GM19463 (cell line): ENCODE data around the gene APBB1IP.
"Not testable (repeated sequence)": the region's sequence is repeated elsewhere in the genome, so short reads cannot be mapped to it uniquely, and the experiment has no call there.

Experiments
- ATAC-seq: cut with Tn5 transposase; IDR thresholded peaks from one replicate; pipeline ENCODE4 v1.9.1; 2021; ENCODE audit warnings: mild to moderate bottlenecking, moderate library complexity; ENCODE audit not compliant: unreplicated experiment

The APBB1IP gene

DNA sequence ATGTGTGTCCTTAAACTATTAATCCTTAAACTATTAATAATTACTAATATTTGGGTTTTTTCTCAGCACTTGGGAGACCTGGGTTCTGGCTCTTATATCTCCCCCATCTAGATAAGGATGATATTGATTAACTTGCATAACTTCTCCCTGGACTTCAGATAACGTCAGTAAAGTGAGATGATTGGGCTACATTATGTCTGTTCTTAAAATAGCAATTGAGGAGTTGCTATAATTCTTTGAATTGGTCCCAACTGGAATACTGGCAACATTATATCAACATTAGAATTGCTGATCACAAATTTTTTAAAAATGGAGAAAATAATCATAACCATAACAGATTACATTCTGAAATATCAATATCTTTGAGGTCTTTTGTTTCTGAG is 1.9 kb downstream of the APBB1IP start:
- no peak for ATAC-seq

DNA sequence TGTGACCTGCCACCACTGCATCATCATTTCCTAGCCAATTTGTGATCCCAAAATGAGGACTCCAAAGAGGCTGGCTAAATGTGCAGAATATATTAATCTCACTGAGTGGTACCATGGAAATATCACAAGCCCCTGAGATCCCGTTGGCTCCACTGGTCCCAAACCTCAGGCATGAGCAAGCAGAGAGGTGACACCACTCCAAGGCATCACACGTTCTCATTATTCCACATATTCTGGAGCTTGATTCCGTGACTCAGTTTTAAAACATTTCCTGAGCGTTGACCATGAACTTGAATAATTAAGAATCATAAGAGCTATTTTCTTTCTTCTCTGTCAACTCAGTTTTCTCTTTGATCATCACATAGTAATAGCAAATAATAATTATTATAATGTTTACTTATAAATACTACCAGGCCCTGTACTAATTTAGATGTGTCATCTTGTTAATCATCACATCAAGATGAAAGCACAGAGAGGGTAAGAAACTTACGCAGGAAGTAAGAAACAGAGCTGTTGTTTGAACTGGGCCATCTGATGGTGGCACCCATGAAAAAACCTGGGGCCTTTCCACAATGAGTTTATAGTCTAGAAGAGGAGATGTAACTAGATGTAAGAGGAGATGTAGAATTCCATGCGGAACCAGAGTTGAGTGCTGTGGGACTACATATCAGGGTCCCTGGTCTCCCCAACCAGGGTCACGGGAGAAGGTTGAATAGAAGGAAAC is 3.5 kb downstream of the APBB1IP start:
- no peak for ATAC-seq

DNA sequence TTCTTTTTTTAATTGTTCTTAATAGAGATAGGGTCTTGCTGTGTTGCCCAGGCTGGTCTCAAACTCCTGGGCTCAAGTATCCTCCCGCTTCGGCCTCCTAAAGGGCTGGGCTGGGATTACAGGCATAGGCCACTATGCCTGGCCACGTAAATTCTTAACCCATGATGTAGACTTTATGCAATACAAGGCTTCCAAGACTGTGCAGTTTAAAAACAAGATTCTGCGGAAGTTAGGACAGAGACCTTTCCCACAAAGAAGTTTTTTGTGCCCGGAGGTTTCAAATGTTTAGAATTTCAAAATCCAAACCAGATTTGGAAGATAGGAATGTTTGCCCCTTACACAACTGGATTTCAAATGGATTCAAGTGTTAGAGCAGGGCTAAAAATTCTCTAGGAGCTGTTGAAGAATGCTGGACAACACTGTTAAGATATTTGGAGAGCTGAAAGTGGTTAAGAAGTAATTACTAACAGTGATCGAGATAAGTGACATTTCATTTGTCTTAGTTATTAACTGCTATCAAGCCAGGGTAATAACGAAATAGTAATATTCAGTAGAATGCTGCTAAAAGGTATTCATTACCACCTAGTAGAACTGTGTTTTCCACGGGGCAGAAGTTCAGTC is 7.4 kb downstream of the APBB1IP start:
- ATAC-seq: no peak

DNA sequence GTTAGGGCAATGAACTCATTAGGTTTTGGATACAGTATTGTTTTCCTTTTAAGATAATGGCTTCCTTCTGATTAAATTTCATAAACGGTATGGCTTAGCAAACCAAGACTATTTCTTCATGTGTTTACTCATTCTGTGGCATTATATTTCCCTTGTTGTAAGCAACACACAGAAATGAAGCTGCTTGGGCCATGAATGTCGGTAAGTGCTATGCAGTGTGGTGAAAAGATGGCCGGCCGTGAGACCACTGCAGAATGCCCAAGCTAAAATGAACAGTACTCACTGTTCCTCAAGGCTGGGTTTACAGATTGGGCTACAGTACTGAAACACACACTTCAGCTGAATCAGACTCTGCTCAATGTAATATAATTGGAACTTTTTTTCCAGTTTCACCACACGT is 8.1 kb downstream of the APBB1IP start:
- ATAC-seq: no peak

DNA sequence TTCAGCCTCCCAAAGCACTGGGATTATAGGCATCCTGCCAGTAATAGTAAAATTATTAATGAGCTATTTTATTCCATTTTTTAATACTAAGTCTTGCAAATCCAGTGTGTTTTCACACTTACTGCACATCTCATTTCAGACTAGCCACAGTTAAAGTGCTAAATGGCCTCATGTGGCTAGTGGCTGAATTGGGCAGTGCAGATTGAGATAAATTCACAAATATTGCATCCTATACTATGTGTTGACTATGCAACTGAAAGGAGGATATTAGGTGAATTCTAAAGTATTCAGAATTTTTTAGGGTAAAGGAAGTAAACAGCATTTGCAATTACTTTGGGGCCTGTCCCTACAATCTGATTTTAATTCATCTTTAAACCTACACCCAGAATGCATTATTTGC is 10.2 kb downstream of the APBB1IP start:
- ATAC-seq: no peak

DNA sequence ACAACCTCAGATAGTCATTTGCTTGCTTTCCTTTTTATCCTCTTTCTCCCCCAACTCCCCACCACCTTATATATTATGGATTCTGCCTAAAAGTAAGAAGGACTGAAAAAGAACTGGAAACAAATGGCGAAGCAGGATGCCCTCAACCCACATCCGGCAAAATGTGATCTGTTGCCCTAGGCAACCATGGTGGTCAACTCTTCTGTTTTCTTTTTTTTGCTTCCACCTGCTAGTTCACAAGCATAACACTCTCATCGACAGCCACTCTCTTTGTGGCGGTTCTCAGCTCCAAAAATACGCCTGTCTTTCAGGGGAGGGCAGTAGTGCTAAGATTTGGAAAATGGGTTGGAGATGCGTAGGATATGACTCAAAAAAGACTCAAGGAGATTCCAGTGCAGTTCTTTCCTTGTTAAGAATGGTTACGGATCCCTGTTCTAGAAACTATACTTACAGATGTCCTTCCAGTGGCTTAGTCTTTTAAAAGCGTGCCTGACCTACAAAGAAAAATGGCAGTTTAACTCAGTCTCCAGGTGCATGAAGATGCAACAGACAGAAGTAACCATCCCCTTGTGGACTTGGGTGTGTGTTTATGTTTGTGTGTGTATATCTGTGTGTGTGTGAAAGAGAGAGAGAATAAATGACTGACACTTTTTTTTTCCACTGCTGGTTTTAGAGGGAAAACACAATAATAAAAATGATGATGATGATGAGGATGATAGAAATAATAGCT is 10.7 kb downstream of the APBB1IP start:
- ATAC-seq: peak; percentile 81

DNA sequence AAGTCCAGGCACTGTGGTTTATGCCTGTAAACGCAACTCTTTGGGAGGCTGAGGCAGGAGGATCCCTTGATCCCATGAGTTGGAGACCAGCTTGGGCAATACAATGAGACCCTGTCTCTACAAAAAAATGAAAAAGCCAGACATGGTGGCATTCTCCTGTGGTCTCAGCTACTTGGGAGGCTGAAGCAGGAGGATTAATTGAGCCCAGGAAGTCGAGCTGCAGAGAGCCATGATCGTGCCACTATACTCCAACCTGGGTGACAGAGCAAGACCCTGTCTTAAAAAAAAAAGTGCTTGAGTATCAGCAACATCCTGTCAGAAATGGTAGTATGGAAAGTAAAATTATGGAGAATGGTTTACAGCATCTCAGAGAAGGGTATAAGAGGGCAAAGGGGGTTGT is 11.6 kb downstream of the APBB1IP start:
- ATAC-seq: no peak

DNA sequence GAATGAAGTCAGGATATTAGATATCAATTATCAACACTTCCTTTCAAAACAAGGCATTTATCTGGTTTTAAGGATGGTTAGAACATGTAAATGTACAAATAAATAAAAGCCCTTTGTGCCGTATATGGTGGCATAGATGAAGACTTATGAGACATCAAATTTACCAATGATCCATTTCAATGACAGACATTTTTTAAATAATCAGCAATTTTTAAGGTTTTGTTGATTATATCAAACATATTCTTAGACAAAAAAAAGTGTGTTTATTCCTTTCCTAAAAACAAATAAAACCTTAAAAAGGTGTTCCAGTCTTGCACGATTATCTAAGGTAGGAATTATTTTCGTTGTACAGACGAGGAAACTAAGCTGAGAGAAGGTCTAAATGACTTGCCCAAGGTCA is 13.8 kb downstream of the APBB1IP start:
- ATAC-seq: no peak

DNA sequence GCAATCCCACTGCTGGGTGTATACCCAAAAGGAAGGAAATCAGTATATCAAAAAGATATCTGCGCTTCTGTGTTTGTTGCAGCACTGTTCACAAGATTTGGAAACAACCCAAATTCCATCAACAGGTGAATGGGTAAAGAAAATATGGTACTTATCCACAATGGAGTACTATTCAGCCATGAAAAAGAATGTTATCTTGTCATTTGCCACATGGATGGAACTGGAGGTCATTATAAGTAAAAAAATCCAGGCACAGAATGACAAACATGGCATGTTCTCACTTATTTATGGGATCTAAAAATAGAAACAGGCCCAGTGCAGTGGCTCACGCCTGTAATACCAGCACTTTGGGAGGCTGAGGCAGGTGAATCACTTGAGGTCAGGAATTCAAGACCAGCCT is 15.7 kb downstream of the APBB1IP start:
- ATAC-seq: no peak

DNA sequence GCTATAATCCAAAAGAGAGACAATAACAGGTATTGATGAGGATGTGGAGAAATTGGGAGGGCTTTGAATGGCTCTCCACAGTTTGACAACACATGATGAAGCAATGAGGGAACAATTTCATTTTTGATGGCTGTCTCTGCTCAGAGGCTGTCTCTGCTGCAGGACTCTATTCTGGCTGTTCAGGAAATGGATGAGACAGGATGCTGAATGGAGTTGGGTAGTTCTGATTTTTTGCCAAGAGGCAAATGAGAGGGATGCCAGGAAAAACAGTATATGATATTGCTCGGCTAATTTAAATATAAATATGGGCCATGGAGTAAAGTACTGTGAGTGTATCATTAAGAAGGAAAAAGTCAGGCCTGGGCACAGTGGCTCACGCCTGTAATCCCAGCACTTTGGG is 16.8 kb downstream of the APBB1IP start:
- no peak for ATAC-seq

DNA sequence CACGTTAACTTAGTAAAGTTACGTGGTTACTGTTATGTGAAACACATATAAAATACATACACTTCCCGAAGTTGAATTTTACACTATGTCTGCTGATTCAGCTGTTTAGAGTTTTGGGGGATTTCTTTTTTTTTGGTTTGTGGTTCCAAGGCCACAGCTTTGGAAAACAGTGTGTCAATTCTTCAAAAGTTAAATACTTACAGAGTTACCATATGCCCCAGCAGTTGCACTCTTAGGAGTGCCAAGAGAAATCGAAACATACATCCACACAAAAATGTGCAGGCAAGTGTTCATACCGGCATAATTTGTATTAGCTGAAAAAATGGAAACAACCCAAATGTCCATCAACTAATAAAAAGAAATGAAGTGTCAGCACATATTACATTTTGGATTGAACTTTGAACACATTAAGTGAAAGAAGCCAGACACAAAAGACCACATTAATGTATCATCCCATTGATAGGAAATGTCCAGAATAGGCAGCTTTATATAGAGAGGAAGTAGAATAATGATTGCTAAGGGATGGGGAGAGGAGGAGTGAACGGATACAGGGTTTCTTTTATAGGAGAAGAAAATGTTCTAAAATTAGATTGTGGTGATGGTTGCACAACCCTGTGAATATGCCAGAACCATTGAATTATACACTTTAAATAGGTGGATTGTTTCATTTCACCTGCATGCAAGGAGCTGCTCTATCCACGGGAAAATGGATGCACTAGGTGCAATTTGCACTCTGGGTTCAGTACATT is 17.6 kb downstream of the APBB1IP start:
- no peak for ATAC-seq

DNA sequence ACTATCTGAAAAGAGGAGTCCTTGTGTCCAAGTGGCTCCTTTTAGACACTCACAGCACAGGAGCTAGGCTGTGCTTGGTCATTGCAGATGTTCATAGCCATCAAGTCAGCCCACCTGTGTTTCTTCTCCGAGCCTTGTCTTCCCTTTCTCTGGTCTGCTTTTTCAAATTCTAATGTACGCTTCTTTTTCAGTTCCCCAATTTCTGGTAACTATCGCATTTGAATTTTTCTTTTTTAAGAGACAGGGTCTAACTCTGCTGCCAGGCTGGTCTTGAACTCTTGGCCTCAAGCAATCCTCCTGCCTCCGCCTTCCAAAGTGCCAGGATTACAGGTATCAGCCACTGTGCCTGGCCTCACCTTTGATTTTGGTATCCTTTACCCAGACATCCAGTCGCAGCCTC is 18.9 kb downstream of the APBB1IP start:
- ATAC-seq: peak; percentile 93

DNA sequence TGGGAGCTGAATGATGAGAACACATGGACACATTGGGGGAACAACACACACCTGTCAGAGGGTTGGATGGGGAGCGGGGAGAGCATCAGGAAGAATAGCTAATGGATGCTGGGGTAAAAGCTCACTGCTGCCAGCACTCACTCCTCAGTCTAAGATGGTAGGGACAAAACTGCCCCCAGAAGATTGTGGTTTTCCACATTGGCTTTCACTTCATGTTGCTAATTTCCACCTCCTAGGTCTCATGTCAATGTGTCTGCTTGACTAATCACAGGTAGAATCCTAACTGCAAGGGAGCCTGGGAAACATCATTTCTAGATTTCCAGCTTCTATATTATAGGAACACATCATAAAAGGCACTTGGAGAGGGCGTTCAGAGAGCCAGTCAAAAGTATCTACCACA is 22.6 kb downstream of the APBB1IP start:
- no peak for ATAC-seq

DNA sequence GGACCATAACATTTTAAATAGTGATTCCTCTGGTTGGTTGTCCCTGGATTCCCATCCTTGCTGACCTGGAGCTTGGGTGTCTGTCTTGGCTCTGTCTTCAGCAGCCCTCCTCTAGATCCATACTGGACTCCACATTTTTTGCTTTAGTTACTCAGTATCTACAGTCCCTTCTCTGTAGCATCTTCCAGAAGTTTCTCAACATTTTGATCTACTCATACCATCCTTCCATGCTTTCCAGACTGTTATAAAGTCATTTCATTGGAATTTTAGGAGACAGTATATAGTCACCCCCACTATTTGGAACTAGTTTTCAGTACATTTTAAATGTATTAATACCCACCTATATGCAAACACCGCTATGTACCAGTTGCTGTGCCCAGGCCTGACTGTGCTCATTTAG is 25.8 kb downstream of the APBB1IP start:
- ATAC-seq: no peak

DNA sequence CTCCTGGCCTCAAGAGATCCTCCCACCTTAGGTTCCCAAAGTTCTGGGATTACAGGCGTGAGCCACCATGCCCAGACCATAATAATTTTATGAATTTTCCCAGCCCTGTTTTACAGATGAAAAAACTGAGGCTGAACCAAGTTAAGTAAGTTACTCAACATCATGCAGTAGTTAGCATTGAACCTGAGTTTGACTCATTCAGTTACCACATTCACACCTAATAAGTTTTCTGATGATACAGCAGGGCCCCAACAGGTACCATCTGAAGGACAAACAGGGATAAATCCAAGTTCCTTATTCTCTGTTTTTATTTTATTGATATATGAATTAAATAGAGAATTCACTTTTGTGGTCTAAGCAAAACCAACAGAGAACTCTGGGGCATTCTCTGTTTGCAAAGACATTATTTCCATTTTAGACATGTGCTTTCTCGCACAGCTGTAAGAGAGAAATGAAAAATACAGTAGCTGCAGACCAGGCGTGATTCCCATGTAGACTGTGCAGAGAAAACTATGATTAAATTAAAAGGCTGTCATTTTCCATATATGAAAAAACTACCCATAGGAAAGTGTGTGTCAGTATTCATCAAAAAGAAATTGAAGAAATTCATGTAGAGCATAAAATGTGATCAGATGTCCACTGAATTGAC is 26.6 kb downstream of the APBB1IP start:
- peak; percentile 56 for ATAC-seq

DNA sequence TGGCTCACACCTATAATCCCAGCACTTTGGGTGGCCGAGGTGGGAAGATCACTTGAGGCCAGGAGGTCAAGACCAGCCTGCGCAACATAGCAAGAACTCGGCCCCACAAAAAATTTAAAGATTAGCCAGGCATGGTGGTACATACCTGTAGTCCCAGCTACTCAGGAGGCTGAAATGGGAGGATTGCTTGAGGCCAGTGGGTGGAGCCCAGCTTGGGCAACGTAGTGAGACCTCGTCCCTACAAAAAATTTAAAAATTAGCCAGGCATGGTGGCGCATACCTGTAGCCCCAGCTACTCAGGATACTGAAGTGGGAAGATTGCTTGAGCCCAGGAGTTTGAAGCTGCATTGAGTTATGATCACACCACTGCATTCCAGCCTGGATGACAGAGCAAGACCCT is 28.4 kb downstream of the APBB1IP start:
- ATAC-seq: not testable (repeated sequence)

DNA sequence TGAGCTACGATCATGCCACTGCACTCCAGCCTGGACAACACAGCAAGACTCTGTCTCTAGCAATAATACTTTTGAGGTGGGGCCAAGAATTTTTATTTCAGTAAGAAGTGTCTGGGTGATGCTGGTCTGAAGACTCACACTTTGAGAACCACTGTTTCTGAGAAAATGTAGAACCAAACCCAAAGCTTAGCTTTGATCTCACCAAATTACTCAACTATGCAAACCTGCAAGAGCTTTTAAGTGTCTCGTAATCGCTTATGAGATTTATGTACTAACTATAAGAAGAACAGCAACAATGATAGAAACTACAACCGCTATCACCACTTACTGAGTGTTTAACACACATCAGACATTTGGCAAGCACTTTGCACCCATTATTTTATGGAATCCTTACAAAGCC is 29.5 kb downstream of the APBB1IP start:
- no peak for ATAC-seq

DNA sequence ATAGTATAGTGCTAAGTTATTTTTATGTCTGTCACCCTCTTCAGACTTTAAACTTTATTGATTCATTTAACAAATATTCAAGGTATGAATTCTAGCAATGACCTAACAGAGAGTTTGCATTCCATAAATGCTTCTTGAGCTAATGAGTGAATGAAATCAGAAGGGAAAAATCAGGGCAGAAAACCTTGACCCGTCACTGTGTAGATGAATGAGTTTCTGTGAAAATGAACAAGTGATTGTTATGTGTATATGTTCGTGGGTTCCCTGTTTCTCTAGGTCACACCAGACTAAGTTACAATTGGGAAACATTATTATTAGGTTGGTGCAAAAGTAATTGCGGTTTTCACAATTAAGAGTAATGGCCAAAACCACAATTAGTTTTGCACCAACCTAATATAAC is 30.1 kb downstream of the APBB1IP start:
- ATAC-seq: no peak

DNA sequence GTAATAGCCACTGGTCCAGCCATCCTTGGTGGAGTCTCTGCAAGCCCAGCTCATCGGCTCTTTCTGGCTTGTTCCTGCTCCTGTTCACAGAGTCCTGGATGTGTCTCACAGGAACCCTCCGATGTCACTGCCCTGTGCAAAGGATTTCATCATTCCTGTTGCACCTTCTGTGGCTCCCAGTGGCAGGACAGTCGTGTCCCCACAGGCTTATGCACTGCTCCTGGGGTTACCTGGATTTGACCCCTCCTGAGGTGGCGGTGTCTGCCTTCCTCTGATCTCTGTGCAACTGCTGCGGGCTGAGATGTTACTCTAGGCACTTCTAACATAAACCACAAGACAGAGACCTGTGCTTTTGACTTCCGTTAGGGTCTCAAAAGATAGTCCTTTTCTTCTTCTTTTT is 30.6 kb downstream of the APBB1IP start:
- ATAC-seq: peak; percentile 46

DNA sequence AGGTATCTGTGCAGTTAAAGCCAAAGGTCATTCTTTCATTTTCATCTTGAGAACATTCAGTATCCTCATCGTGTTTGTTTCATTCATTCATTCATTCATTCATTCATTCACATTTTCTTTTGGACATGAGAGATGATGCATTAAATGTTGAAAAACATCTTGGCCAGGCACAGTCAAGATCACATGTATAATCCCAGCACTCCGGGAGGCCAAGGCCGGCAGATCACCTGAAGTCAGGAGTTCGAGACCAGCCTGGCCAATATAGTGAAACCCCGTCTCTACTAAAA is 34.3 kb downstream of the APBB1IP start:
- no peak for ATAC-seq

DNA sequence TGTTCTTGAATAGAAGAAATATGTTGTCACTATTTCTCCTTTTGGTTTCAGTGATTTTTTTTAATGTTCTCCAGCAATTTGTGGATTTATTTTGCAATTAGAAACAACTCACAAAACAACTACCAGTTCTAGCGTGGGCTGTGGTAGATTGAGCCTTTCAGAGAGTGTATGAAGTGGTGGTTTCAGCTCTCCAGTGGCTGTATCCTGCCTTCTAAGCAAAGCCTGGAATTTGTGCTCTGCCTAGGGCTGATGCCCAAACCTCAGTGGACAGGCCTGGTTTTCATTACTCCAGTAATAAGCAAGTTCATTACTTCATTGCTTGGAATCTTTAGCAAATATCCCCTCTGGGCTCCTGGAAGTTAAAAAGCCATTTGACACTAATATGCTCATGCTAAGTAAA is 35.9 kb downstream of the APBB1IP start:
- ATAC-seq: no peak
